SK-N-SH (cell line): Measurements from ENCODE around the gene PRPS1. TPM values are rescaled to one million over a fixed set of nuclear protein-coding genes. Genes with fewer than 3 reads are reported as not detected.

ENCODE experiments used
- CTCF ChIA-PET: fragments of 300-600, 350-600 bp; formaldehyde crosslinking; extraction: SDS; loops from one replicate; lab custom pipeline; 2021; lab: Yijun Ruan, JAX
- POLR2A ChIA-PET: fragments of 350-600 bp; sonication (Branson Sonifier 250); formaldehyde crosslinking; extraction: SDS; loops from one replicate; lab custom pipeline; 2020; ENCODE audit warnings: antibody characterized with exemption, inconsistent platforms; lab: Yijun Ruan, JAX
- DNase-seq: peaks from one replicate; pipeline ENCODE4 v3.0.0; 2012
- H2AFZ ChIP-seq: fragments of 200-600 bp; sonication (generic); 2 replicates; pipeline ENCODE4 v1.8.1; 2016; ENCODE audit warnings: antibody characterized with exemption, mild to moderate bottlenecking, low read depth
- H3F3A ChIP-seq: fragments of 200-600 bp; sonication (generic); replicated peaks from 2 replicates; pipeline ENCODE3; 2016; ENCODE audit warnings: antibody characterized with exemption, mild to moderate bottlenecking; ENCODE audit not compliant: insufficient read depth
- H3K27ac ChIP-seq, 2 experiments: fragments of 200-500 bp in 1 of 2; fragments of 200-600 bp in 1 of 2; sonication (Bioruptor generic) in 1 of 2; sonication (generic), shearing (Covaris generic) in 1 of 2; 2 replicates each; pipeline versions ENCODE4 v1.5.1 to v1.6.1; 2014 to 2016; ENCODE audit warnings: low read depth in 2 of 2, inconsistent platforms in 1 of 2, low read length in 1 of 2, mild to moderate bottlenecking in 1 of 2, mixed read lengths in 1 of 2
- H3K27me3 ChIP-seq: fragments of 200-600 bp; sonication (generic), shearing (Covaris generic); 2 replicates; pipeline ENCODE4 v1.6.1; 2016; ENCODE audit warnings: mixed run types; ENCODE audit not compliant: insufficient read depth
- H3K36me3 ChIP-seq, 2 experiments: fragments of 200-500 bp in 1 of 2; fragments of 200-600 bp in 1 of 2; sonication (Bioruptor generic) in 1 of 2; sonication (generic) in 1 of 2; replicated peaks in 1 of 2; 2 replicates each; pipeline versions ENCODE3 to v1.5.1; 2014 to 2016; ENCODE audit warnings: low read length in 1 of 2, mild to moderate bottlenecking in 1 of 2; ENCODE audit not compliant: insufficient read depth in 2 of 2, control insufficient read depth in 1 of 2
- H3K4me1 ChIP-seq, 2 experiments: fragments of 200-500 bp in 1 of 2; fragments of 200-600 bp in 1 of 2; sonication (Bioruptor generic) in 1 of 2; sonication (generic), shearing (Covaris generic) in 1 of 2; 2 replicates each; pipeline versions ENCODE4 v1.5.1 to v1.6.1; 2014 to 2016; ENCODE audit warnings: low read depth in 1 of 2, low read length in 1 of 2, mixed run types in 1 of 2; ENCODE audit not compliant: insufficient read depth in 2 of 2, control insufficient read depth in 1 of 2
- H3K4me2 ChIP-seq: fragments of 200-600 bp; sonication (generic), shearing (Covaris generic); 2 replicates; pipeline ENCODE4 v1.6.1; 2017; ENCODE audit warnings: mixed run types
- H3K4me3 ChIP-seq, 2 experiments: fragments of 200-500 bp in 1 of 2; fragments of 200-600 bp in 1 of 2; sonication (Bioruptor generic) in 1 of 2; sonication (generic), shearing (Covaris generic) in 1 of 2; 2 replicates each; pipeline versions ENCODE4 v1.5.1 to v1.8.1; 2014 to 2016; ENCODE audit warnings: low read depth in 2 of 2, inconsistent platforms in 1 of 2, low read length in 1 of 2, mild to moderate bottlenecking in 1 of 2, mixed read lengths in 1 of 2, moderate library complexity in 1 of 2
- H3K79me2 ChIP-seq: fragments of 200-600 bp; sonication (generic); 2 replicates; pipeline ENCODE4 v1.8.1; 2017; ENCODE audit warnings: mild to moderate bottlenecking; ENCODE audit not compliant: insufficient read depth
- H3K9ac ChIP-seq: fragments of 200-600 bp; sonication (generic); 2 replicates; pipeline ENCODE4 v1.6.1; 2017; ENCODE audit warnings: mixed run types
- H3K9me2 ChIP-seq: fragments of 200-600 bp; sonication (generic); 2 replicates; pipeline ENCODE4 v1.6.1; 2017; ENCODE audit warnings: mixed run types
- H3K9me3 ChIP-seq: fragments of 200-600 bp; sonication (generic); 2 replicates; pipeline ENCODE4 v1.6.1; 2017; ENCODE audit warnings: mixed run types, mild to moderate bottlenecking, moderate library complexity
- H4K20me1 ChIP-seq: fragments of 200-600 bp; sonication (generic); 2 replicates; pipeline ENCODE4 v1.6.1; 2017; ENCODE audit warnings: mild to moderate bottlenecking, mixed run types; ENCODE audit not compliant: insufficient read depth
- CHD2 ChIP-seq: fragments of 150-350 bp; IDR thresholded peaks from 2 replicates; pipeline ENCODE4 v1.6.1; 2018; ENCODE audit warnings: low read length; ENCODE audit not compliant: partially characterized antibody
- EP300 ChIP-seq, 2 experiments: IDR thresholded peaks; 2 replicates each; pipeline versions ENCODE4 v1.4.0 to v1.6.1; 2012; ENCODE audit warnings: borderline replicate concordance in 1 of 2, low read depth in 1 of 2, low read length in 1 of 2
- EZH2phosphoT487 ChIP-seq: fragments of 200-600 bp; sonication (generic); IDR thresholded peaks from 2 replicates; pipeline ENCODE4 v1.6.1; 2017; ENCODE audit warnings: low read depth, mixed run types, mild to moderate bottlenecking, antibody characterized with exemption, moderate library complexity, borderline replicate concordance
- FOSL2 ChIP-seq: IDR thresholded peaks from 2 replicates; pipeline ENCODE4 v1.4.0; 2012; ENCODE audit warnings: low read depth, mild to moderate bottlenecking, moderate library complexity, borderline replicate concordance
- FOXM1 ChIP-seq: IDR thresholded peaks from 2 replicates; pipeline ENCODE4 v1.4.0; 2012; ENCODE audit warnings: low read depth, mild to moderate bottlenecking
- GATA2 ChIP-seq: sonication (generic); formaldehyde crosslinking; IDR thresholded peaks from 2 replicates; pipeline ENCODE4 v1.5.0; 2020; ENCODE audit warnings: mild to moderate bottlenecking, missing genetic modification reagents
- JUND ChIP-seq: IDR thresholded peaks from 2 replicates; pipeline ENCODE4 v1.4.0; 2012
- MEF2A ChIP-seq: IDR thresholded peaks from 2 replicates; pipeline ENCODE4 v1.4.0; 2012; ENCODE audit warnings: low read depth, borderline replicate concordance
- NRF1 ChIP-seq: IDR thresholded peaks from 2 replicates; pipeline ENCODE4 v1.6.1; 2012; ENCODE audit warnings: low read depth, mild to moderate bottlenecking, low read length
- POLR2AphosphoS5 ChIP-seq: IDR thresholded peaks from 2 replicates; pipeline ENCODE4 v1.6.1; 2012; ENCODE audit warnings: low read depth, low read length
- RXRA ChIP-seq: IDR thresholded peaks from 2 replicates; pipeline ENCODE4 v1.4.0; 2012; ENCODE audit warnings: low read depth, mild to moderate bottlenecking, borderline replicate concordance
- SIN3A ChIP-seq: IDR thresholded peaks from 2 replicates; pipeline ENCODE4 v1.6.1; 2012; ENCODE audit warnings: low read depth, mild to moderate bottlenecking, low read length, moderate library complexity, borderline replicate concordance
- SMC3 ChIP-seq: IDR thresholded peaks from 2 replicates; pipeline ENCODE4 v1.6.1; 2012; ENCODE audit warnings: low read depth, low read length, improper control_type of control experiment
- YY1 ChIP-seq: IDR thresholded peaks from 2 replicates; pipeline ENCODE4 v1.4.0; 2012; ENCODE audit warnings: low read depth, mild to moderate bottlenecking
- WGBS: methylation state at CpG from one replicate; pipeline ENCODE4 v1.1.6; 2017; ENCODE audit warnings: low lambda C conversion rate; 5-methylcytosine and 5-hydroxymethylcytosine counted together
- polyA plus RNA-seq, 3 experiments: library from polyadenylated mRNA; depleted of rRNA; stranded (reverse); fragments of >200 nt; gene quantifications; 2 replicates each; pipeline ENCODE4 v1.2.3, GENCODE V29; 2012
- TF ChIP-seq, protein P1 (sequence below): IDR thresholded peaks from 2 replicates; pipeline ENCODE4 v1.4.0; 2012; ENCODE audit warnings: low read depth
- TF ChIP-seq, protein P2 (sequence below): fragments of 150-350 bp; IDR thresholded peaks from 2 replicates; pipeline ENCODE4 v1.6.1; 2016; ENCODE audit warnings: mild to moderate bottlenecking, low read depth, low read length
- TF ChIP-seq, protein P3 (sequence below): IDR thresholded peaks from 2 replicates; pipeline ENCODE4 v1.4.0; 2012; ENCODE audit warnings: low read depth, borderline replicate concordance
- TF ChIP-seq, protein P4 (sequence below): fragments of 200-600 bp; sonication (generic); IDR thresholded peaks from 2 replicates; pipeline ENCODE4 v1.6.1; 2017; ENCODE audit warnings: antibody characterized with exemption, mild to moderate bottlenecking, moderate library complexity

Gene PRPS1
- polyA plus RNA-seq, 1 of the 3 experiments (the other 2 are of a cell fraction): 42.3 TPM

DNA sequence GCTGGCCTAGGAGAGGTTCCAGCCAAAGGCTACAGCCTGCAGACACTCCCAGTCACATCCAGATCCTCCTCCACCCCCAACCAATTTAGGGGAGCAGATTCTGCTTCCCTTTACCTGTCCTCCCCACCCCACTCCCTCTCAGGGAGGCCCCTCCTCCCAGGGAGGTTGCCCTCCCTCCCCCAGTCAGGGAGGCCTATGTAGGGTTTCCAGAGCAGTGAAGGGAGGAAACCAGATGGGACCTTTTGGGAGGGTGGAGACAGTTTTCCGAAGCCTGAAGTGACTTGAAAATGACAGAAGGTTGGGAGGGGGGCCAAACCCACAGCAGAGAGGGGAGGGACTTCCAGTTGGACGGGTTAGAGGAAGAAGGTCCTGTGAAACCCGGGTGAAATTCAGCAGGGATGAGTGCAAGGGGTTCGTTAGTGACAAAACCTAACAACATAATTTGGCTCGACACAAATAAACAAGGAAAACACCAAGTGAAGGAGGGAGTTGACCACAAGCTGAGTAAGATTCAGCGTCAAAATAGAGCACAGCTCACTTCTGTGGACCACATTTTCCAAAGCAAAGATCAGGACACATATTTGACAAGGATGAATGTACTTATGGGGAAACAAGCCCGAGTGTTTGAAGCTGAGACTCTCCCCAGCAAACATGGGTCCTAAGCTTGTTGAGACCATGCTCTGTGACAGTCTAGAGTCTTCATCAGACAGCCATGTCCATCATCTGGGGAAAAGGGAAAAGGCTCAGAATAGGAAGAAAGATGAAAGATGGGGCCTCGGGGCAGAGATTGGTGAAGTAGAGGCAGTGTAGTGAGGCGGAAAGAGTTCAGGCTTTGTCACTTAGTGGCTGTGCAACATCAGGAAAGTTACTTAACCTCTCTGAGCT, 46.4 kb downstream of the PRPS1 start:
- no peak for DNase-seq
- Histone ChIP-seq H4K20me1 (no peaks in the 10 kb centered on the region), H3K36me3 (no peaks in the 10 kb centered on the region), H3K27me3 (peaks cover 34% of the 10 kb centered on the region), H3K4me2 (no peak overlapping the region), H3K9me3 (no peaks in the 10 kb centered on the region), H3K9ac (no peak overlapping the region), H3K4me1 (no peaks in the 10 kb centered on the region), H3F3A (no peaks in the 10 kb centered on the region), H3K79me2 (no peaks in the 10 kb centered on the region), H3K4me3 (no peak overlapping the region), H3K27ac (no peak overlapping the region), H2AFZ (no peak overlapping the region), H3K9me2 (no peaks in the 10 kb centered on the region)
- ChIA-PET CTCF (interaction anchor here (1.2 to 2.9 kb wide), 3 partner anchors 10 to 103 kb away, joined by 6 to 14 read pairs (median 7); partner anchors contain the start of gene NCBP2L), POLR2A (no interaction called here)
- TF ChIP-seq NRF1 (no peak), GATA2 (CRISPR knock-in tag) (no peak), JUND (no peak)
- TF ChIP-seq, protein P1, sequence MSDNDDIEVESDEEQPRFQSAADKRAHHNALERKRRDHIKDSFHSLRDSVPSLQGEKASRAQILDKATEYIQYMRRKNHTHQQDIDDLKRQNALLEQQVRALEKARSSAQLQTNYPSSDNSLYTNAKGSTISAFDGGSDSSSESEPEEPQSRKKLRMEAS: no peak
- 41% methylated on average over 9 of the region's 9 CpGs for WGBS

DNA sequence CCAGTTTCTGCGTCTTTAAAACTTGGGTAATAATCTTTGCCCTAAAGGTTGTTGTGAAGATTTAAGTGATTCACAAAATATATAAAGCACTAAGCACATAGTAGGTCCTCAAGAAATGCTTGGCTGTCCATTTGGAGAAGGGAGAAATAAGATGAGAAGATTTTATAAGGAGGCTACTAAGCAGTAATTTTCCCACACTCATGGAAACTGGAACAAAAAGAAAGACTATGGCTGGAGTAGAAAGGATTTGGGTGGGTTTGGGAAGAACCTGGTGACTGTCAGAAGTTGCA, 47.0 kb downstream of the PRPS1 start:
- ChIA-PET POLR2A (no interaction called here), CTCF (interaction anchor here (2.8 to 2.9 kb wide), 2 partner anchors 11 to 102 kb away, joined by 7 to 14 read pairs; partner anchors contain the start of gene NCBP2L)
- Histone ChIP-seq H2AFZ (no peak overlapping the region), H3K9ac (no peak overlapping the region), H3K9me3 (no peaks in the 10 kb centered on the region), H3K4me3 (no peak overlapping the region), H3K79me2 (no peaks in the 10 kb centered on the region), H3K4me2 (no peak overlapping the region), H3K27me3 (peaks cover 38% of the 10 kb centered on the region), H3K27ac (no peak overlapping the region), H4K20me1 (no peaks in the 10 kb centered on the region), H3K36me3 (no peaks in the 10 kb centered on the region), H3F3A (no peaks in the 10 kb centered on the region), H3K4me1 (no peaks in the 10 kb centered on the region), H3K9me2 (no peaks in the 10 kb centered on the region)
- no peak for DNase-seq
- TF ChIP-seq SIN3A (no peak), FOXM1 (no peak), MEF2A (no peak), JUND (no peak), SMC3 (no peak), POLR2AphosphoS5 (no peak), FOSL2 (no peak), EP300 (IDR thresholded peaks at IDR 0.05; ENCODE audit: borderline replicate concordance in 1 of 2, low read depth in 1 of 2, low read length in 1 of 2) (no peak), EZH2phosphoT487 (no peak), CHD2 (no peak), YY1 (no peak), RXRA (no peak)
- TF ChIP-seq, protein P2, sequence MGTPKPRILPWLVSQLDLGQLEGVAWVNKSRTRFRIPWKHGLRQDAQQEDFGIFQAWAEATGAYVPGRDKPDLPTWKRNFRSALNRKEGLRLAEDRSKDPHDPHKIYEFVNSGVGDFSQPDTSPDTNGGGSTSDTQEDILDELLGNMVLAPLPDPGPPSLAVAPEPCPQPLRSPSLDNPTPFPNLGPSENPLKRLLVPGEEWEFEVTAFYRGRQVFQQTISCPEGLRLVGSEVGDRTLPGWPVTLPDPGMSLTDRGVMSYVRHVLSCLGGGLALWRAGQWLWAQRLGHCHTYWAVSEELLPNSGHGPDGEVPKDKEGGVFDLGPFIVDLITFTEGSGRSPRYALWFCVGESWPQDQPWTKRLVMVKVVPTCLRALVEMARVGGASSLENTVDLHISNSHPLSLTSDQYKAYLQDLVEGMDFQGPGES: no peak
- TF ChIP-seq, protein P3, sequence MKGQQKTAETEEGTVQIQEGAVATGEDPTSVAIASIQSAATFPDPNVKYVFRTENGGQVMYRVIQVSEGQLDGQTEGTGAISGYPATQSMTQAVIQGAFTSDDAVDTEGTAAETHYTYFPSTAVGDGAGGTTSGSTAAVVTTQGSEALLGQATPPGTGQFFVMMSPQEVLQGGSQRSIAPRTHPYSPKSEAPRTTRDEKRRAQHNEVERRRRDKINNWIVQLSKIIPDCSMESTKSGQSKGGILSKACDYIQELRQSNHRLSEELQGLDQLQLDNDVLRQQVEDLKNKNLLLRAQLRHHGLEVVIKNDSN: no peak
- TF ChIP-seq, protein P1: no peak
- TF ChIP-seq, protein P4, sequence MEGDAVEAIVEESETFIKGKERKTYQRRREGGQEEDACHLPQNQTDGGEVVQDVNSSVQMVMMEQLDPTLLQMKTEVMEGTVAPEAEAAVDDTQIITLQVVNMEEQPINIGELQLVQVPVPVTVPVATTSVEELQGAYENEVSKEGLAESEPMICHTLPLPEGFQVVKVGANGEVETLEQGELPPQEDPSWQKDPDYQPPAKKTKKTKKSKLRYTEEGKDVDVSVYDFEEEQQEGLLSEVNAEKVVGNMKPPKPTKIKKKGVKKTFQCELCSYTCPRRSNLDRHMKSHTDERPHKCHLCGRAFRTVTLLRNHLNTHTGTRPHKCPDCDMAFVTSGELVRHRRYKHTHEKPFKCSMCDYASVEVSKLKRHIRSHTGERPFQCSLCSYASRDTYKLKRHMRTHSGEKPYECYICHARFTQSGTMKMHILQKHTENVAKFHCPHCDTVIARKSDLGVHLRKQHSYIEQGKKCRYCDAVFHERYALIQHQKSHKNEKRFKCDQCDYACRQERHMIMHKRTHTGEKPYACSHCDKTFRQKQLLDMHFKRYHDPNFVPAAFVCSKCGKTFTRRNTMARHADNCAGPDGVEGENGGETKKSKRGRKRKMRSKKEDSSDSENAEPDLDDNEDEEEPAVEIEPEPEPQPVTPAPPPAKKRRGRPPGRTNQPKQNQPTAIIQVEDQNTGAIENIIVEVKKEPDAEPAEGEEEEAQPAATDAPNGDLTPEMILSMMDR: no peak
- WGBS: 47% methylated on average over 1 of the region's 1 CpG
